ENCODE measurements around the gene CYP2W1. TPM values are rescaled to one million over a fixed set of nuclear protein-coding genes. Genes with fewer than 3 reads are reported as not detected.
A peak's percentile ranks its signal among the peaks of the same experiment; 100 is the strongest.

CYP2W1 gene
- total and polyA plus RNA-seq, 10 donors = 0.05 to 1.2 (median 0.39) TPM; not detected in 2

- DNase-seq = no peak
- 88 to 94% (median 89%) methylated on average over 30 to 39 of the region's 39 CpGs for WGBS, 5 donors
Measured at GRCh38 chr7:984361-985126, 1.6 kb downstream of the CYP2W1 start.

GRCh38 chr7:985127-985416, 2.1 kb downstream of the CYP2W1 start:
- no peak for DNase-seq
- TF ChIP-seq POLR2A (IDR thresholded peaks at IDR 0.05) (no peak), POLR2AphosphoS5 (IDR thresholded peaks at IDR 0.05) (no peak), CTCF (IDR thresholded peaks at IDR 0.05 in 8 of 11, conservative IDR thresholded peaks at IDR 0.05 in 3 of 11) (no peak)
- intact Hi-C loops (cut with DNase I; ENCODE audit: low total_unique reads) = no loop called here
- no peaks in the 10 kb centered on the region for H3K9me3 ChIP-seq
- WGBS, 5 donors = 87 to 97% (median 90%) methylated on average over 8 to 16 of the region's 16 CpGs
- no peak overlapping the region for H3K4me3 ChIP-seq
- no peak overlapping the region for H3K27ac ChIP-seq
- peaks cover 0 to 37% (median 21%) of the 10 kb centered on the region in 6 donors for H3K4me1 ChIP-seq
- H3K27me3 ChIP-seq (replicated peaks in 1 of 7) = peaks cover 0 to 71% (median 30%) of the 10 kb centered on the region in 7 donors
- no peaks in the 10 kb centered on the region for H3K36me3 ChIP-seq

More at GRCh38 chr7:984361-985126, 1.6 kb downstream of the CYP2W1 start:
- intact Hi-C loops (cut with DNase I; ENCODE audit: low total_unique reads) = no loop called here
- TF ChIP-seq POLR2AphosphoS5 (IDR thresholded peaks at IDR 0.05) = peak in 1 of 3 donors; percentile 5
- no peak for TF ChIP-seq CTCF (IDR thresholded peaks at IDR 0.05 in 8 of 11, conservative IDR thresholded peaks at IDR 0.05 in 3 of 11)
- Histone ChIP-seq H3K4me1 (peaks cover 0 to 37% (median 21%) of the 10 kb centered on the region in 6 donors), H3K27me3 (replicated peaks in 1 of 7) (peaks cover 0 to 71% (median 30%) of the 10 kb centered on the region in 7 donors), H3K27ac (no peak overlapping the region), H3K4me3 (no peak overlapping the region), H3K36me3 (no peaks in the 10 kb centered on the region), H3K9me3 (no peaks in the 10 kb centered on the region)

- peaks cover 0 to 71% (median 30%) of the 10 kb centered on the region in 7 donors for H3K27me3 ChIP-seq (replicated peaks in 1 of 7)
- no peaks in the 10 kb centered on the region for H3K36me3 ChIP-seq
- H3K4me3 ChIP-seq = peak overlapping the region in 1 of 8 donors; percentile 13
- intact Hi-C loops (cut with DNase I; ENCODE audit: low total_unique reads) = no loop called here
- no peak for DNase-seq
- H3K27ac ChIP-seq = peak overlapping the region in 6 of 8 donors; percentile 26 to 69 (median 57)
- 50 to 64% (median 56%) methylated on average over 21 to 41 of the region's 41 CpGs for WGBS, 5 donors
- H3K4me1 ChIP-seq = peaks cover 0 to 37% (median 21%) of the 10 kb centered on the region in 6 donors
- no peaks in the 10 kb centered on the region for H3K9me3 ChIP-seq
- TF ChIP-seq POLR2AphosphoS5 (IDR thresholded peaks at IDR 0.05) = peak; percentile 56 to 63 (median 62)
- no peak for TF ChIP-seq CTCF (IDR thresholded peaks at IDR 0.05 in 8 of 11, conservative IDR thresholded peaks at IDR 0.05 in 3 of 11)
Measured at GRCh38 chr7:985915-986741, 3.1 kb downstream of the CYP2W1 start.
